BLaER1 treated with 17β-estradiol and CSF1 and Interleukin-3, amounts not matched to agents 10 nM and 100 nM (cell line): Measurements from ENCODE around the gene ARMC7.
"Not testable (repeated sequence)": the region's sequence is repeated elsewhere in the genome, so short reads cannot be mapped to it uniquely, and the experiment has no call there.

ENCODE experiments used
- H3K27ac ChIP-seq, 11 experiments: shearing (Covaris generic); formaldehyde crosslinking; 2 replicates each; pipeline ENCODE4 v1.8.1; 2022
- H3K27me3 ChIP-seq, 11 experiments: shearing (Covaris generic); formaldehyde crosslinking; 2 replicates each; pipeline ENCODE4 v1.8.1; 2022
- H3K36me3 ChIP-seq, 11 experiments: shearing (Covaris generic); formaldehyde crosslinking; 2 replicates each; pipeline ENCODE4 v1.8.1; 2022
- H3K4me1 ChIP-seq, 10 experiments: shearing (Covaris generic); formaldehyde crosslinking; 2 replicates each; pipeline ENCODE4 v1.8.1; 2022
- H3K4me2 ChIP-seq, 11 experiments: shearing (Covaris generic); formaldehyde crosslinking; 2 replicates each; pipeline ENCODE4 v1.8.1; 2022
- H3K4me3 ChIP-seq, 10 experiments: shearing (Covaris generic); formaldehyde crosslinking; 2 replicates each; pipeline ENCODE4 v1.8.1; 2022
- H3K9ac ChIP-seq, 11 experiments: shearing (Covaris generic); formaldehyde crosslinking; 2 replicates each; pipeline ENCODE4 v1.8.1; 2022
- H3K9me3 ChIP-seq, 11 experiments: shearing (Covaris generic); formaldehyde crosslinking; replicated peaks in 1 of 11; 2 replicates each; pipeline ENCODE4 v1.8.1; 2022
- H4K20me1 ChIP-seq, 11 experiments: shearing (Covaris generic); formaldehyde crosslinking; 2 replicates each; pipeline ENCODE4 v1.8.1; 2022
- Cebpa-rat ChIP-seq, 11 experiments: shearing (Covaris generic); IDR thresholded peaks; 2 replicates each; pipeline ENCODE4 v1.8.1; 2022

The ARMC7 gene

DNA sequence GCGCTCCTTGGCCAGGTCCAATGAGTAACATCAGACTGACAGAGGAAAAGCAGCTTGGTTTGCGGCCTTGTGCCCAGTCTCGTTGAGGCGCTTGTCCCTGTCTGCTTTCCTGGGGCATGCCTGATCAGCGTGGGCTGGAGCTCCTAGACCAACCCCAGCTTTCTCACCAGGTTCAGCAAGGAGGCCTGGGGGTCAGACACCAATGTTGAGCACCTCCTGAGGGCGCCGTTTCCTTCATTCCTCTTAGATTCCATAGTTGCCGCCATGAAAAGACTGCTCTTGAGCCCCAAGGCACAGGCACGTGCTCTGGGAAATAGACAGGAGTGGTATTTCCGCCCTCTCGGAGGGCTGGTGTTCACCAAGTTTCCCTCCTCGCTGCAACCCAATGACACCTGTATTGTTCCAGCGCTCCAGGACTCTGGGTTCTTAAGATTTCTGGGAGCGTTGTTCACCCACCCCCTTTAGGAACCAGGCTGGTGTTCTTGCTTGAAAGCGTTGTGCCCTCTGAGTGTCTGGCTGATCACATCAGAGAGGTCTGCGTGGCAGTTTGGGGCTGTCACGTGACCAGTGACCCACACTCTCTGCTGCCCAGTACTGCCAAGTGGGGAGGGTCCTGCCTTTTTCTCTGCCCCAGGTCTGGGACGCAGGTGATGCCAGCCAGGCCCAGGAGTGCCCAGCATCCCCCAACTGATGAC, 44.8 kb upstream of the ARMC7 start:
- no peaks in the 10 kb centered on the region for H3K27me3 ChIP-seq
- peak overlapping the region in 8 of 11 experiments; percentile 11 to 51 (median 30); a peak in 9 of 22 replicates for H3K9ac ChIP-seq
- H4K20me1 ChIP-seq = no peaks in the 10 kb centered on the region; a peak in 1 of 22 replicates
- H3K27ac ChIP-seq = peak overlapping the region in 9 of 11 experiments; percentile 18 to 68 (median 44); a peak in 14 of 22 replicates
- peak overlapping the region in 9 of 11 experiments; percentile 11 to 85 (median 69); a peak in 14 of 22 replicates for H3K4me2 ChIP-seq
- TF ChIP-seq Cebpa-rat (IDR thresholded peaks at IDR 0.05) = no peak
- no peak overlapping the region for H3K4me3 ChIP-seq
- H3K9me3 ChIP-seq = no peaks in the 10 kb centered on the region
- peaks cover 47 to 55% (median 51%) of the 10 kb centered on the region in 11 experiments for H3K36me3 ChIP-seq
- peaks cover 26 to 44% (median 34%) of the 10 kb centered on the region in 10 experiments for H3K4me1 ChIP-seq

DNA sequence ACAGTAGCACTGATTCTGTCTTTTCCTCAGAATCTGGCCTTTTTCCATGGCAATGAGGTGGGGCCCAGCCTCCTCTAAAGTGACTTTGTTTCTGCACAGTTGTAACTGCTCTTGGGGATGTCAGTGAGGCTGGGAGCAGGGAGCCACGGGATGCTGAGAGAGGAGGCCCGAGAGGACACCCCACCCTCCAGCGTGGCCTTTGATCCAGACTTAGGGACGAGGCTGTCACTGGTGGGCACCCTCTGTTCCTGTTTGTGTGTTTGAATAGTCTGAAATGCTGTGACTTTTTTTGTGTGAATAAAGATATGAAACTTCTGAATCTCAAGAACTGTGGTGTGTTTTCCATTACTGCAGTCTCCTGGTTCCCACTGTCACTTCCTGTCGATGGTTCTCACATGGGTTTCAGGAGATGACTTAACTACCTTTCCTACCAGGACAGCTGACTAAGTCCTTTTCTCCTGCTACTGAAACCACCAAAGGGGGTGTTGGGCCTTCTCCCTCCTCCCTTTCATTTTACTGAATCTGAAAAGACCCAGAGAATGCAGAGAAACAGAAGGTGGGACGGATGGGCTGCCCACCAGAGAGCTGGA, 44.1 kb upstream of the ARMC7 start:
- peak overlapping the region in 8 of 11 experiments; percentile 11 to 51 (median 30); a peak in 9 of 22 replicates for H3K9ac ChIP-seq
- no peaks in the 10 kb centered on the region; a peak in 1 of 22 replicates for H4K20me1 ChIP-seq
- TF ChIP-seq Cebpa-rat (IDR thresholded peaks at IDR 0.05) = no peak
- H3K4me1 ChIP-seq = peaks cover 20 to 42% (median 31%) of the 10 kb centered on the region in 10 experiments
- H3K27me3 ChIP-seq = no peaks in the 10 kb centered on the region
- H3K36me3 ChIP-seq = peaks cover 42 to 49% (median 45%) of the 10 kb centered on the region in 11 experiments
- H3K4me3 ChIP-seq = no peak overlapping the region
- peak overlapping the region in 10 of 11 experiments; percentile 3 to 68 (median 38); a peak in 14 of 22 replicates for H3K27ac ChIP-seq
- peak overlapping the region in 10 of 11 experiments; percentile 11 to 85 (median 60); a peak in 17 of 22 replicates for H3K4me2 ChIP-seq
- H3K9me3 ChIP-seq = no peaks in the 10 kb centered on the region

DNA sequence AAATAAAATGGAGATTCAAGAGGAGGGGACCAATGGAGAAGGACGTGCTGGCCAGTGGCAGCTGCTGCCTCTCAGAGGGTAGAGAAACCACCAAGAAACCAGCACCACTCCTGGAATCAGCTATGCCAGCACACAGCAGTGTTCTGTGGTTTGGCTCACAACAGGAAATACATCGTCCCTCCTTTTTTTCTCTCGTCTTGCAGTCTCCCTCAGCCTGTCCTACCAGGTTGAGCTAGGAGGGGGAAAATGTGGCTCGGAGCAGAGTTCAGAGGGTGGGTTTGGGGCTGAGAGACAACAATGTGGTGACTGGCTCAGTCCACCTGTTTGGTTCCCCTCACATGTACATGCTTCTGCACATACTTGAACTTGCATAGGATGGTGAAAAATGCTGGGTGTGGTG, 41.9 kb upstream of the ARMC7 start:
- H3K4me2 ChIP-seq = peak overlapping the region; percentile 34 to 85 (median 63); a peak in 21 of 22 replicates
- peak overlapping the region in 1 of 11 experiments; percentile 28; a peak in 2 of 22 replicates for H3K9ac ChIP-seq

DNA sequence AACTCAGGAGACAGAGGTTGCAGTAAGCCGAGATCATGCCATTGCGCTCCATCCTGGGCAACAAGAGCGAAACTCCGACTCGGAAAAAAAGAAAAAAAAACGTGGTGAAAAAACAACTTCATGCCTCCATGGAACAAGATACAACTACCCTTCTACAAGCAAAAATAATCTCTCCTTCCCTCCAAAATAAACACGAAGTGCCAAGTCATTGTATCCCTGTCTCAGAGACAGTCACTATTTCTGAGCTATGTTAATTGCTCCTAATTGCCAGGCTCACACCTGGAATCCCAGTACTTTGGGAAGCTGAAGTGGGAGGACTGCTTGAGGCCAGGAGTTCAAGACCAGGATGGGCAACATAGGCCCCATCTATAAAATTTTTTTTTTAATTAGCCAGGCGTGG, 41.0 kb upstream of the ARMC7 start:
- H3K27ac ChIP-seq = no peak overlapping the region
- peaks cover 11 to 18% (median 15%) of the 10 kb centered on the region in 11 experiments; a peak in 21 of 22 replicates for H3K36me3 ChIP-seq
- H3K9me3 ChIP-seq = no peaks in the 10 kb centered on the region
- H3K4me1 ChIP-seq = peaks cover 20 to 42% (median 31%) of the 10 kb centered on the region in 10 experiments
- H3K27me3 ChIP-seq = no peaks in the 10 kb centered on the region
- H3K4me2 ChIP-seq = no peak overlapping the region; a peak in 1 of 22 replicates
- no peak overlapping the region for H3K9ac ChIP-seq
- no peak overlapping the region for H3K4me3 ChIP-seq
- TF ChIP-seq Cebpa-rat (IDR thresholded peaks at IDR 0.05) = no peak
- H4K20me1 ChIP-seq = no peaks in the 10 kb centered on the region

More for the DNA sequence above, 41.9 kb upstream of the ARMC7 start:
- Histone ChIP-seq H4K20me1 (no peaks in the 10 kb centered on the region; a peak in 1 of 22 replicates), H3K27me3 (no peaks in the 10 kb centered on the region), H3K36me3 (peaks cover 20 to 27% (median 24%) of the 10 kb centered on the region in 11 experiments), H3K4me3 (no peak overlapping the region), H3K27ac (peak overlapping the region in 5 of 11 experiments; percentile 19 to 32 (median 29); a peak in 3 of 22 replicates), H3K9me3 (no peaks in the 10 kb centered on the region), H3K4me1 (peaks cover 20 to 42% (median 31%) of the 10 kb centered on the region in 10 experiments)
- no peak for TF ChIP-seq Cebpa-rat (IDR thresholded peaks at IDR 0.05)

DNA sequence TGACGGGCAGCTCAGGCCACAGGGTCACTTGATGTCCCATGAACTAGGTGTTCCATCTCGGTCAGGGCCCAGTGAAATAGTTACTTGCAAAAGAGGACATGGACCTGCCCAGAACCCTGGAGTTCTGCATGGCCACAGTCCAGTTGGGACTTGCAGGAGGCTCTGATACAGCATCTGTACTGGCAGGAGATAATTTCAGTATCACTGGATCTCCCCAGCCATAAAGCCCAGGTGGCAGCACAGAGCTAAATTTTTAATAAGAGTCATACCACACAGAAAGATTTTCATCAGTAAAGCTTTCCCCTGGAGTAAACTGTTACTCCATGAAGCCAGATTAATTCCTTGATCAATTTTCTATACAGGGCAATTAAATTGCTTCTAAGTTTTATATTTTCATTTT, 40.0 kb upstream of the ARMC7 start:
- no peaks in the 10 kb centered on the region for H3K27me3 ChIP-seq
- peaks cover 20 to 48% (median 31%) of the 10 kb centered on the region in 10 experiments for H3K4me1 ChIP-seq

DNA sequence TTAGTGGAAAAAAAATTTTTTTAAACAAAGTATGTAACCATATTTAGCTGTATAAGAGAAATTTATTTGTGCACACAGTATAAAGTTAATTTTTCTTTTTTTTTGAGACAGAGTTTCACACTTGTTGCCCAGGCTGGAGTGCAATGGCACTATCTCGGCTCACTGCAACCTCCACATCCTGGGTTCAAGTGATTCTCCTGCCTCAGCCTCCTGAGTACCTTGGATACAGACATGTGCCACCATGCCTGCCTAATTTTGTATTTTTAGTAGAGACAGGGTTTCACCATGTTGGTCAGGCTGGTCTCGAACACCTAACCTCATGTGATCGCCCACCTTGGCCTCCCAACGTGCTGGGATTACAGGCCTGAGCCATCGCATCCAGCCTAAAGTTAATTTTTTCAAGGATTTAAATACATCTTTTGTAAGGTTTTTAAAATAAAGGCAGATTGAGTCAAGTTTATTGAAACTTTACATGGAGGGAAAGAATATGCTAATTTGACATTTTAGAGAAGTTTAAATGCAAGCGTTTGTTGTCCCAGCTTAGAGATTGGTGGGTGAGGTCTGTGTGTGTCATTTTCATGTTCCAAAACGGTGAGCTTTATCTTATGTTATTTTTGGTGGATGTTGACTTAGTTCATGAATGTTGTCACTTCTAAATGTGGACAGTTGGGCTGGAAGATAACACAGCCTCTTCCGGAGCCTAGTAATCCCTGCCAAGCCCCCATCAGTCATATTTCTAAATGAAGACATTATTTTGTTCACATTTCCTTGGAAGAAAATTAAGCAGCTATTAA, 38.1 kb upstream of the ARMC7 start:
- not testable (repeated sequence) for H3K4me2 ChIP-seq, H3K36me3 ChIP-seq, H3K9me3 ChIP-seq, H3K27ac ChIP-seq, H3K9ac ChIP-seq, H4K20me1 ChIP-seq, H3K4me3 ChIP-seq
- peaks cover 0 to 11% (median 8%) of the 10 kb centered on the region in 11 experiments; a peak in 17 of 22 replicates for H3K27me3 ChIP-seq
- H3K4me1 ChIP-seq = peaks cover 9 to 48% (median 16%) of the 10 kb centered on the region in 10 experiments

More for the DNA sequence above, 40.0 kb upstream of the ARMC7 start:
- no peak overlapping the region for H3K4me3 ChIP-seq
- no peak overlapping the region for H3K9ac ChIP-seq
- peaks cover under 1 to 8% (median 6%) of the 10 kb centered on the region in 11 experiments; a peak in 16 of 22 replicates for H3K36me3 ChIP-seq
- no peak overlapping the region for H3K27ac ChIP-seq
- no peak for TF ChIP-seq Cebpa-rat (IDR thresholded peaks at IDR 0.05)
- no peaks in the 10 kb centered on the region for H4K20me1 ChIP-seq
- no peak overlapping the region for H3K4me2 ChIP-seq
- H3K9me3 ChIP-seq = no peaks in the 10 kb centered on the region

DNA sequence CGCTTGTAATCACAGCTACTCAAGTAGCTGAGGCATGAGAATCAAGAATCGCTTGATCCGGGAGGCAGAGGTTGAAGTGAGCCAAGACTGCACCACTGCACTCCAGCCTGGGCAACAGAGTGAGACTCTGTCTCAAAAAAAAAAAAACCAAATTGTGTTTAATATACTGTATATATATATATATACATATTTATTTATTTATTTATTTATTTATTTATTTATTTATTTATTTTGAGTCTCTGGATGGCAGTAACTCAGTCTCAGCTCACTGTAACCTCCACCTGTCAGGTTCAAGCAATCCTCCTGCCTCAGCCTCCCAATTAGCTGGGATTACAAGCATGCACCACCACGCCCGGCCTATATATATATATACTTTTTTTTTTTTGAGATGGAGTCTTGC, 36.9 kb upstream of the ARMC7 start:
- H4K20me1 ChIP-seq, H3K4me3 ChIP-seq, H3K9ac ChIP-seq, H3K9me3 ChIP-seq, H3K27ac ChIP-seq, H3K36me3 ChIP-seq, H3K4me2 ChIP-seq: not testable (repeated sequence)
- H3K27me3 ChIP-seq = peaks cover 0 to 23% (median 20%) of the 10 kb centered on the region in 11 experiments; a peak in 21 of 22 replicates
- H3K4me1 ChIP-seq = peaks cover 10 to 48% (median 17%) of the 10 kb centered on the region in 10 experiments

DNA sequence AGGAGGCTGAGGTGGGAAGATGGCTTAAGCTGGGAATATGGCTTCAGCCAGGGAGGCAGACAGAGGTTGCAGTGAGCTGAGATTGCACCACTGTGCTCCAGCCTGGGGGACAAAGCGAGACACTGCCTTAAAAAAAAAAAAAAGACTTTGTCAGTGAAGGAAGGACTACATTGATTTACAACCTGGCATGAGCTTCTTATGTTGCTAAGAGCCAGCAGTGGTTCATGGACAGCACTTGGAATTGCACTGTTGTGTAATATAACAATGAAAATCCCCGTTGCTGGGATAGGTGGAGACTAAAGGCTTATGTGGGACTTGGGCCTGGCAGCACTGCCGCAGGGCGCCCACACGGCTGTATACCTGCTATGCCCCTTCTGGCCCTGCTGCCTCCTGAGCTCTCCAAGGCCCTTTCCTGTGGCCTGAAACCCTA, 36.1 kb upstream of the ARMC7 start:
- Histone ChIP-seq H3K36me3 (no peaks in the 10 kb centered on the region), H3K27me3 (peaks cover 0 to 31% (median 27%) of the 10 kb centered on the region in 11 experiments; a peak in 21 of 22 replicates), H3K4me3 (no peak overlapping the region), H4K20me1 (no peaks in the 10 kb centered on the region), H3K4me1 (peaks cover 15 to 48% (median 21%) of the 10 kb centered on the region in 10 experiments), H3K27ac (no peak overlapping the region), H3K4me2 (no peak overlapping the region; a peak in 1 of 22 replicates), H3K9me3 (no peaks in the 10 kb centered on the region), H3K9ac (no peak overlapping the region)
- TF ChIP-seq Cebpa-rat (IDR thresholded peaks at IDR 0.05) = no peak
